CD4-positive, alpha-beta T cell treated with Interleukin-15 for 1 hour (primary cell): Measurements from ENCODE around the gene LMF2.

Experiments used
- DNase-seq: peaks from one replicate; pipeline ENCODE4 v3.0.0-alpha.2; 2020

Gene LMF2

GRCh38 chr22:50507421-50507990 is at the start of gene LMF2:
LMF2 (minus strand) TSS chr22:50507702; CDS start chr22:50507675, 27 bp downstream.
- DNase-seq, result peak; percentile 93

- no peak for DNase-seq
These were observed 49.2 kb upstream of the LMF2 start for GRCh38 chr22:50556703-50557102.

GRCh38 chr22:50553310-50553709 is 45.8 kb upstream of the LMF2 start:
- DNase-seq, result no peak

GRCh38 chr22:50551160-50551752 is 43.8 kb upstream of the LMF2 start:
- no peak for DNase-seq

- no peak for DNase-seq
These were observed 42.9 kb upstream of the LMF2 start for GRCh38 chr22:50550395-50550794.

- DNase-seq, result no peak
These were observed 41.7 kb upstream of the LMF2 start for GRCh38 chr22:50548921-50549790.

- DNase-seq, result peak; percentile 43
These were observed 40.8 kb upstream of the LMF2 start for GRCh38 chr22:50548040-50548920.

- DNase-seq, result no peak
These were observed 39.9 kb upstream of the LMF2 start for GRCh38 chr22:50547263-50547985.

GRCh38 chr22:50546326-50547262 is 39.1 kb upstream of the LMF2 start:
- DNase-seq, result no peak

GRCh38 chr22:50545522-50546325 is 38.2 kb upstream of the LMF2 start, which contains the start of gene KLHDC7B:
KLHDC7B (plus strand) TSS chr22:50545899; CDS start chr22:50546244, 345 bp downstream.
- DNase-seq, result no peak

- DNase-seq, result no peak
These were observed 37.3 kb upstream of the LMF2 start for GRCh38 chr22:50544746-50545253.

GRCh38 chr22:50544078-50544745 is 36.7 kb upstream of the LMF2 start:
- DNase-seq, result peak; percentile 86

- peak; percentile 74 for DNase-seq
These were observed 35.0 kb upstream of the LMF2 start for GRCh38 chr22:50542416-50542927.

- peak; percentile 82 for DNase-seq
These were observed 34.1 kb upstream of the LMF2 start for GRCh38 chr22:50541667-50542026.

- no peak for DNase-seq
These were observed 32.9 kb upstream of the LMF2 start for GRCh38 chr22:50540381-50540780.

GRCh38 chr22:50537765-50538164 is 30.3 kb upstream of the LMF2 start:
- DNase-seq, result no peak

- DNase-seq, result no peak
These were observed 28.7 kb upstream of the LMF2 start for GRCh38 chr22:50536226-50536625.

- DNase-seq, result no peak
These were observed 27.6 kb upstream of the LMF2 start for GRCh38 chr22:50535113-50535512.
